NCI-H226 (cell line): Measurements from ENCODE around the gene NUP210.
"Not testable (repeated sequence)": the region's sequence is repeated elsewhere in the genome, so short reads cannot be mapped to it uniquely, and the experiment has no call there.

Experiments used
- DNase-seq: peaks from one replicate; pipeline ENCODE4 v3.0.0-alpha.2; 2015

Gene NUP210

GRCh38 chr3:13404626-13405452, 15.3 kb downstream of the NUP210 start:
- DNase-seq: no peak

GRCh38 chr3:13403847-13404246, 16.3 kb downstream of the NUP210 start:
- DNase-seq: no peak

- no peak for DNase-seq
Observed at GRCh38 chr3:13403213-13403819, 16.8 kb downstream of the NUP210 start.

GRCh38 chr3:13401149-13401548, 19.0 kb downstream of the NUP210 start:
- DNase-seq: no peak

GRCh38 chr3:13400114-13400673, 19.9 kb downstream of the NUP210 start:
- DNase-seq: no peak

- DNase-seq: no peak
Observed at GRCh38 chr3:13399603-13400002, 20.5 kb downstream of the NUP210 start.

- DNase-seq: no peak
Observed at GRCh38 chr3:13397316-13397715, 22.8 kb downstream of the NUP210 start.

- no peak for DNase-seq
Observed at GRCh38 chr3:13394363-13394762, 25.8 kb downstream of the NUP210 start.

- DNase-seq: no peak
Observed at GRCh38 chr3:13393427-13394360, 26.4 kb downstream of the NUP210 start.

- DNase-seq: no peak
Observed at GRCh38 chr3:13391308-13391707, 28.8 kb downstream of the NUP210 start.

GRCh38 chr3:13389378-13389777, 30.7 kb downstream of the NUP210 start:
- DNase-seq: no peak

GRCh38 chr3:13388816-13389215, 31.3 kb downstream of the NUP210 start:
- DNase-seq: no peak

- no peak for DNase-seq
Observed at GRCh38 chr3:13385373-13385965, 34.7 kb downstream of the NUP210 start.

- DNase-seq: no peak
Observed at GRCh38 chr3:13380971-13381370, 39.2 kb downstream of the NUP210 start.

GRCh38 chr3:13379201-13379830, 40.8 kb downstream of the NUP210 start:
- DNase-seq: peak; percentile 6

- DNase-seq: no peak
Observed at GRCh38 chr3:13378155-13378554, 42.0 kb downstream of the NUP210 start.

- DNase-seq: not testable (repeated sequence)
Observed at GRCh38 chr3:13377741-13378140, 42.4 kb downstream of the NUP210 start.

- no peak for DNase-seq
Observed at GRCh38 chr3:13377021-13377420, 43.1 kb downstream of the NUP210 start.

GRCh38 chr3:13376091-13376490, 44.0 kb downstream of the NUP210 start:
- DNase-seq: no peak

GRCh38 chr3:13375464-13375863, 44.7 kb downstream of the NUP210 start:
- DNase-seq: no peak

GRCh38 chr3:13373975-13374586, 46.0 kb downstream of the NUP210 start:
- no peak for DNase-seq

- no peak for DNase-seq
Observed at GRCh38 chr3:13372656-13373055, 47.5 kb downstream of the NUP210 start.
